NCI-H1930 (cell line): ENCODE measurements around the gene DNAJC5.

Experiments
- DNase-seq, 2 experiments: peaks; one replicate each; lab custom pipeline; 2025; lab: John Stamatoyannopoulos, UW

Gene DNAJC5

GRCh38 chr20:63980806-63981728 is 86.1 kb downstream of the DNAJC5 start, which contains the start of gene PRPF6:
Gene PRPF6 (plus strand): TSS chr20:63981132. CDS start chr20:63981246, 114 bp downstream.
- DNase-seq, result peak; percentile 98 to 99

- DNase-seq, result no peak
These were observed 88.0 kb downstream of the DNAJC5 start for GRCh38 chr20:63982937-63983336.
